Glutamatergic neuron (in vitro differentiated cells): ENCODE results near the gene DOCK1. TPM values are rescaled to one million over a fixed set of nuclear protein-coding genes. Genes with fewer than 3 reads are reported as not detected.
A peak's percentile ranks its signal among the peaks of the same experiment; 100 is the strongest.

Experiments
- DNase-seq: peaks from one replicate; pipeline ENCODE4 v3.0.0; 2022
- H3K27ac Mint-ChIP-seq: one replicate; pipeline ENCODE4 v1.8.0; 2020; ENCODE audit warnings: mild to moderate bottlenecking, mixed read lengths, inconsistent platforms; ENCODE audit not compliant: unreplicated experiment
- H3K27me3 Mint-ChIP-seq: one replicate; pipeline ENCODE4 v1.8.0; 2020; ENCODE audit warnings: mild to moderate bottlenecking, moderate library complexity, mixed read lengths, inconsistent platforms; ENCODE audit not compliant: unreplicated experiment
- H3K36me3 Mint-ChIP-seq: one replicate; pipeline ENCODE4 v1.8.0; 2020; ENCODE audit warnings: mild to moderate bottlenecking, mixed read lengths, inconsistent platforms; ENCODE audit not compliant: unreplicated experiment
- H3K4me1 Mint-ChIP-seq: one replicate; pipeline ENCODE4 v1.8.0; 2020; ENCODE audit warnings: mild to moderate bottlenecking, low read depth, mixed read lengths, inconsistent platforms; ENCODE audit not compliant: unreplicated experiment
- H3K4me3 Mint-ChIP-seq: one replicate; pipeline ENCODE4 v1.8.0; 2020; ENCODE audit warnings: mild to moderate bottlenecking, mixed read lengths, inconsistent platforms; ENCODE audit not compliant: unreplicated experiment
- H3K9me3 Mint-ChIP-seq: one replicate; pipeline ENCODE4 v1.8.0; 2020; ENCODE audit warnings: mild to moderate bottlenecking, moderate library complexity, mixed read lengths, inconsistent platforms; ENCODE audit not compliant: unreplicated experiment
- total RNA-seq: library from RNA; stranded (reverse); fragmentation: NEBNext Ultra II Directional; extraction: Animal tissue kit (Norgen Biotek cat#: 25700); gene quantifications from one replicate; pipeline ENCODE4 v1.2.1, GENCODE V29; 2021; ENCODE audit not compliant: unreplicated experiment
- TF ChIP-seq, protein P1 (sequence below): fragments of 200-600 bp; sonication (generic); IDR thresholded peaks from one replicate; pipeline ENCODE4 v1.5.0; 2021; ENCODE audit not compliant: partially characterized antibody, unreplicated experiment

Gene DOCK1
- total RNA-seq, 1 donor from 2014 or later: 19.7 TPM

GRCh38 chr10:126924180-126924914, 19.1 kb downstream of the DOCK1 start:
- peaks cover 1% of the 10 kb centered on the region for H3K27me3 Mint-ChIP-seq
- H3K4me1 Mint-ChIP-seq: no peaks in the 10 kb centered on the region
- peaks cover 7% of the 10 kb centered on the region for H3K9me3 Mint-ChIP-seq
- no peak for DNase-seq
- TF ChIP-seq, protein P1, sequence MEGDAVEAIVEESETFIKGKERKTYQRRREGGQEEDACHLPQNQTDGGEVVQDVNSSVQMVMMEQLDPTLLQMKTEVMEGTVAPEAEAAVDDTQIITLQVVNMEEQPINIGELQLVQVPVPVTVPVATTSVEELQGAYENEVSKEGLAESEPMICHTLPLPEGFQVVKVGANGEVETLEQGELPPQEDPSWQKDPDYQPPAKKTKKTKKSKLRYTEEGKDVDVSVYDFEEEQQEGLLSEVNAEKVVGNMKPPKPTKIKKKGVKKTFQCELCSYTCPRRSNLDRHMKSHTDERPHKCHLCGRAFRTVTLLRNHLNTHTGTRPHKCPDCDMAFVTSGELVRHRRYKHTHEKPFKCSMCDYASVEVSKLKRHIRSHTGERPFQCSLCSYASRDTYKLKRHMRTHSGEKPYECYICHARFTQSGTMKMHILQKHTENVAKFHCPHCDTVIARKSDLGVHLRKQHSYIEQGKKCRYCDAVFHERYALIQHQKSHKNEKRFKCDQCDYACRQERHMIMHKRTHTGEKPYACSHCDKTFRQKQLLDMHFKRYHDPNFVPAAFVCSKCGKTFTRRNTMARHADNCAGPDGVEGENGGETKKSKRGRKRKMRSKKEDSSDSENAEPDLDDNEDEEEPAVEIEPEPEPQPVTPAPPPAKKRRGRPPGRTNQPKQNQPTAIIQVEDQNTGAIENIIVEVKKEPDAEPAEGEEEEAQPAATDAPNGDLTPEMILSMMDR: no peak
- H3K27ac Mint-ChIP-seq: no peak overlapping the region
- H3K36me3 Mint-ChIP-seq: no peaks in the 10 kb centered on the region
- no peak overlapping the region for H3K4me3 Mint-ChIP-seq

- Mint-ChIP-seq H3K4me1 (no peaks in the 10 kb centered on the region), H3K36me3 (no peaks in the 10 kb centered on the region), H3K4me3 (no peak overlapping the region), H3K27me3 (peaks cover 1% of the 10 kb centered on the region), H3K27ac (no peak overlapping the region), H3K9me3 (peaks cover 7% of the 10 kb centered on the region)
- DNase-seq: no peak
- TF ChIP-seq, protein P1: no peak
Observed at GRCh38 chr10:126924915-126925300, 19.7 kb downstream of the DOCK1 start.

- no peak overlapping the region for H3K27ac Mint-ChIP-seq
- H3K36me3 Mint-ChIP-seq: no peaks in the 10 kb centered on the region
- TF ChIP-seq, protein P1: no peak
- peaks cover 1% of the 10 kb centered on the region for H3K27me3 Mint-ChIP-seq
- H3K4me1 Mint-ChIP-seq: no peaks in the 10 kb centered on the region
- no peak overlapping the region for H3K4me3 Mint-ChIP-seq
- no peak for DNase-seq
- peaks cover 8% of the 10 kb centered on the region for H3K9me3 Mint-ChIP-seq
Observed at GRCh38 chr10:126926568-126926967, 21.3 kb downstream of the DOCK1 start.

DNA sequence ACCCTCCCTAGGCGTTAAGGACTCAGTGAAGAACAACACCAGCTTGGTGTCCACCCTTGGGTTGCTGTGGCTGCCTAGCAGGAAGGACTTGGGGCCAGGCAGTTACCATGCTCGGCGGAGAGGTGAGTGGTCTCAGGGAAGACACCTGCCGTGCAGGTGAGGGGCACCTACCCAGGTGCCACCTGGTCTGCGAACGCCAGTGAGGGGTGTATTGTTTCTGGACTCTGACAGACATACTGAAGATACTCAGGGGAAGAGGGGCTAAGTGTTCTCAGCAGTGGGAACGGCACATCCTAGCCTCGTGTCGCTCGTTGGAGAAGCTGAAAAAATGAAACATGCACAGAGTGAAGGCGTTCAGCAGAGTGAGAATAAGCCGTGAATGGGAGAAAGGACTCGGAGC, 22.6 kb downstream of the DOCK1 start:
- H3K27me3 Mint-ChIP-seq: peaks cover 1% of the 10 kb centered on the region
- peaks cover 8% of the 10 kb centered on the region for H3K9me3 Mint-ChIP-seq
- no peaks in the 10 kb centered on the region for H3K4me1 Mint-ChIP-seq
- TF ChIP-seq, protein P1: no peak
- H3K36me3 Mint-ChIP-seq: peaks cover under 1% of the 10 kb centered on the region
- H3K27ac Mint-ChIP-seq: peak overlapping the region; percentile 23
- DNase-seq: no peak
- H3K4me3 Mint-ChIP-seq: no peak overlapping the region

DNA sequence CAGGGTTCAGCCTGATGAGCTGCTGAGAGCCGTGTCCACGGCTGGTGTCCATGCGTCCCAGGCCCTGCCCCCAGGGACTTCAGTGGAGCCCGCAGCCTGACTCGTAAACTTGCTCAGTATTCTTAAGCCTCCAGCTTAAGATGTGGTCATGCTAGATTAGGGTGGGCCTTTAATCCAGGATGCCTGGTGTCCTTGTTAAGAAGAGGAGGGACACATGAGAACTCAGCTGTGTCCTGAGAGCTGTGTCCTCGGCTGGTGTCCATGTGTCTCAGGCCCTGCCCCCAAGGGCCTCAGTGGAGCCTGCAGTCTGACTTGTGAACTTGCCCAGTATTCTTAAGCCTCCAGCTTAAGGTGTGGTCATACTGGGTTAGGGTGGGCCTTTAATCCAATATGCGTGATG, 23.0 kb downstream of the DOCK1 start:
- H3K27ac Mint-ChIP-seq: no peak overlapping the region
- H3K36me3 Mint-ChIP-seq: peaks cover 3% of the 10 kb centered on the region
- TF ChIP-seq, protein P1: no peak
- DNase-seq: no peak
- H3K27me3 Mint-ChIP-seq: peaks cover 1% of the 10 kb centered on the region
- H3K4me1 Mint-ChIP-seq: no peaks in the 10 kb centered on the region
- H3K4me3 Mint-ChIP-seq: no peak overlapping the region
- peaks cover 8% of the 10 kb centered on the region for H3K9me3 Mint-ChIP-seq
